NT2/D1 (cell line): ENCODE data around the gene CEBPG.

Experiments
- YY1 ChIP-seq: IDR thresholded peaks from 2 replicates; pipeline ENCODE4 v1.6.1; 2011; ENCODE audit not compliant: insufficient read length, insufficient read depth
- ZNF274 ChIP-seq: IDR thresholded peaks from 2 replicates; pipeline ENCODE4 v1.6.1; 2011; ENCODE audit warnings: mild to moderate bottlenecking, low read depth, low read length

- no peak for TF ChIP-seq YY1
- no peak for TF ChIP-seq ZNF274
Measured at GRCh38 chr19:33429891-33430673, 56.6 kb downstream of the CEBPG start.
